GM12892 (cell line): ENCODE measurements around the gene ZNF275.
A peak's percentile ranks its signal among the peaks of the same experiment; 100 is the strongest.
"Not testable (repeated sequence)": the region's sequence is repeated elsewhere in the genome, so short reads cannot be mapped to it uniquely, and the experiment has no call there.

Experiments
- DNase-seq: peaks from one replicate; pipeline ENCODE4 v3.0.0; 2011; ENCODE audit not compliant: insufficient read length
- FAIRE-seq: peaks from 2 replicates; lab custom pipeline; 2011; peaks lifted over from hg19 to GRCh38; lab: Jason Lieb, UNC
- POLR2A ChIP-seq: IDR thresholded peaks from 2 replicates; pipeline ENCODE4 v1.6.1; 2011; ENCODE audit warnings: low read depth, low read length, control low read depth
- POLR2AphosphoS5 ChIP-seq: IDR thresholded peaks from 2 replicates; pipeline ENCODE4 v1.6.1; 2011; ENCODE audit warnings: low read depth, low read length, control low read depth
- TAF1 ChIP-seq: IDR thresholded peaks from 2 replicates; pipeline ENCODE4 v1.6.1; 2011; ENCODE audit warnings: low read depth, mild to moderate bottlenecking, control low read depth, low read length, borderline replicate concordance

ZNF275 gene

GRCh38 chrX:153372949-153373348 lies 39.0 kb downstream of the ZNF275 start:
- TF ChIP-seq TAF1 (no peak), POLR2A (no peak), POLR2AphosphoS5 (no peak)
- FAIRE-seq (no peak), DNase-seq (no peak)

- no peak for DNase-seq
- no peak for FAIRE-seq
- TF ChIP-seq TAF1, result no peak
- no peak for TF ChIP-seq POLR2A
- TF ChIP-seq POLR2AphosphoS5, result no peak
Observed at GRCh38 chrX:153374426-153374825, 40.5 kb downstream of the ZNF275 start.

GRCh38 chrX:153375571-153375970 lies 41.6 kb downstream of the ZNF275 start:
- TF ChIP-seq TAF1 (no peak), POLR2AphosphoS5 (no peak), POLR2A (no peak)
- FAIRE-seq, result no peak
- no peak for DNase-seq

GRCh38 chrX:153377727-153378126 lies 43.8 kb downstream of the ZNF275 start:
- TF ChIP-seq POLR2AphosphoS5 (no peak), TAF1 (no peak), POLR2A (no peak)
- FAIRE-seq (no peak), DNase-seq (no peak)

GRCh38 chrX:153378607-153379006 lies 44.7 kb downstream of the ZNF275 start:
- DNase-seq, result no peak
- FAIRE-seq, result no peak
- TF ChIP-seq POLR2A, result no peak
- no peak for TF ChIP-seq TAF1
- TF ChIP-seq POLR2AphosphoS5, result no peak

GRCh38 chrX:153379508-153379907 lies 45.6 kb downstream of the ZNF275 start:
- DNase-seq, result no peak
- FAIRE-seq, result no peak
- TF ChIP-seq TAF1 (no peak), POLR2A (no peak), POLR2AphosphoS5 (no peak)

- DNase-seq, result no peak
- no peak for TF ChIP-seq TAF1
- TF ChIP-seq POLR2AphosphoS5, result no peak
- TF ChIP-seq POLR2A, result no peak
- FAIRE-seq, result no peak
Observed at GRCh38 chrX:153379971-153380581, 46.1 kb downstream of the ZNF275 start.

GRCh38 chrX:153380691-153381090 lies 46.7 kb downstream of the ZNF275 start:
- TF ChIP-seq TAF1, result no peak
- no peak for TF ChIP-seq POLR2AphosphoS5
- no peak for TF ChIP-seq POLR2A
- DNase-seq (no peak), FAIRE-seq (no peak)

GRCh38 chrX:153381684-153382532 lies 48.0 kb downstream of the ZNF275 start:
- no peak for FAIRE-seq
- DNase-seq, result no peak
- no peak for TF ChIP-seq POLR2A
- no peak for TF ChIP-seq POLR2AphosphoS5
- no peak for TF ChIP-seq TAF1

GRCh38 chrX:153382563-153383482 lies 48.9 kb downstream of the ZNF275 start:
- peak; percentile 90 for FAIRE-seq
- DNase-seq, result no peak
- TF ChIP-seq TAF1 (no peak), POLR2A (no peak), POLR2AphosphoS5 (no peak)

GRCh38 chrX:153384390-153384789 lies 50.4 kb downstream of the ZNF275 start:
- TF ChIP-seq POLR2AphosphoS5 (no peak), TAF1 (no peak), POLR2A (no peak)
- FAIRE-seq (no peak), DNase-seq (no peak)

- DNase-seq, FAIRE-seq: not testable (repeated sequence)
Observed at GRCh38 chrX:153384973-153385372, 51.0 kb downstream of the ZNF275 start.
